Inferior parietal cortex (tissue), 1 donor: Measurements from ENCODE around the gene GLUL.

Experiments used
- DNase-seq: peaks from one replicate; pipeline ENCODE4 v3.0.0-alpha.2; 2016; ENCODE audit errors: extremely low spot score

GLUL gene

DNA sequence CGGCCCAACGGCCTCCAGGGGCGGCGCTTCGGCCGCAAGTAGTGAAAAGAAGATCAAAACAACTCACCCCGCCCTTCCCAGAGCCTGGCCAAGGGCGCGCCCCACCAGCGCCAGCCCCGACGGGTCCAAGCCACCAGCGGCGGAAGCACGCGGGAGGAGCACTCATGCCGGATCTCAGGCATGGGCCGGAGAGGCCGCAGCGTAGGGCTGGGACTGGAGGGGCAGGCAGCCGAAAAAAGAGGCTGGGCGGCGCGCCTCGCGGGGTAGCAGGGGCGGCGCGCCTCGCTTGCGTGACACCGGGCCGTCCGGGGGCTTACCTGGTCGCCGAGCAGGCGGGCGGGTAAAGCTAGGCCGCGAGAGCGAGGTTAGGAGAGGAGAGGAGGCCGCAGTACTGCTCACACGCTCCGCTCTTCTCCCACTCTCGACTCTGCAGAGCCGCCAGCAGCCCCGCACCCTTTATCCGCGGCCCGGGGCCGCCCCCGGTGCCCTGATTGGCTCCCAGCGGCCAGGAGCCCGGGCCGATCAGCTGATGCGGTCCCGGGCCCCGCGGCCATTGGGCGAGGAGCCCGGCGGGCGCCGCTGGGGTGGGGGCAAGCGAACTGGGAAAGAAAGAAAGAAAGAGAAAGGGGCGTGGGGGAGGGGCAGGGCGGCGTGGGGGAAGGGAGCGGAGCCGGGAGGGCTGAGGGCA lies at the start of gene GLUL:
TSS of gene GLUL (minus strand) at position 429 of the 688 bp plus-strand sequence. CDS start 3,053 bp downstream, outside the sequence.
- DNase-seq = peak; percentile 88

DNA sequence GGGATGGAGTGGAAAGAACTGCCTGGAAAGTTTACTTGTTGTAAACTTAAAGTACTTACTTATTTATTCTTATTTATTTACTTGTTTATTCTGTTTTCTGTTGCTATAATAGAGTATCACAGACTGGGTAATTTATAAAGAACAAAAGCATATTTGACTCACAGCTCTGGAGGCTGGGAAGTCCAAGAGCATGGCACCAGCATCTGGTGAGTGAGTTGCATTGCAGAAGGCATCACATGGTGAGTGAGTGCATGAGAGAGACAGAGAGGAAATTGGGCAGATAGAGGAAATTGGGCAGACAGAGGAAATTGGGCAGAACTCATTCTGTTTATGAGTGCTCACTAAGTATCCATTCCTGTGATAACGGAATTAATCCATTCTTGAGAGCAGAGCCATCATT lies 46.7 kb upstream of the GLUL start:
- DNase-seq = no peak

DNA sequence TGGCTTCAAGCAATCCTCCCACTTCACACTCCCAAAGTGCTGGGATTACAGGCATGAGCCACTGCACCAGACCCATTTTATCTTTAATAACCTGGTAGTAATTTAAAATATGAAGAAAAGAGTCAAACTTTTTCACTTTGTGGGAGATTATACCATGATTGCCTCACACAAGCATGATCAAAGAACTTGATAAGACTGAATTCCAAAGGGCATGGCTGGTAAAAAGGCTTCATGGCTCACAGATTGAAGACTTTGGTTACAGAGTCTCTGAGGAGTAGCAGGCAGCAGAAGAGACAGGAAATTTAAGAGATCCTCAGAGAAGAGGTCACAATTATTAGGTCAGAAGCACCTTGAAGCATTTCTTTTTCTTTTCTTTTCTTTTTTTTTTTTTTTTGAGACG lies 42.0 kb upstream of the GLUL start:
- no peak for DNase-seq

DNA sequence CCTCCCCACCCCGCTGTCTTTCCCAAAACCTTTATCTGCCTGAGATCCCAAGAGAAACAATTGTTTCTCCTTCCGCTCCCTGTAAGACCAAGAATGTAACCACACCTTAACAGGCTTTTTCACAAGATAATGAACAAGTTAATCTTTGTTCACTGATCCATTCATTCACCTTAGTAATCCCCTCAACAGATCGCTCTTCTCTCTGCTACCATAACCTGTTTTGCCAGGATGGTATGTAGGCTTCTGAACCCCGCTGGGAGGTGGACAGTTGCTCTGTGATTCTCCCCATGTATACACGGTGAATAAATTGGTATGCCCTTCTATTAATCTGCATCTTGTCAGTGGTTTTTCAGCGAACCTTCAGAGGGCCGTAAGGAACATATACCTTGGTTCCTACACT lies 39.7 kb upstream of the GLUL start:
- DNase-seq = no peak

DNA sequence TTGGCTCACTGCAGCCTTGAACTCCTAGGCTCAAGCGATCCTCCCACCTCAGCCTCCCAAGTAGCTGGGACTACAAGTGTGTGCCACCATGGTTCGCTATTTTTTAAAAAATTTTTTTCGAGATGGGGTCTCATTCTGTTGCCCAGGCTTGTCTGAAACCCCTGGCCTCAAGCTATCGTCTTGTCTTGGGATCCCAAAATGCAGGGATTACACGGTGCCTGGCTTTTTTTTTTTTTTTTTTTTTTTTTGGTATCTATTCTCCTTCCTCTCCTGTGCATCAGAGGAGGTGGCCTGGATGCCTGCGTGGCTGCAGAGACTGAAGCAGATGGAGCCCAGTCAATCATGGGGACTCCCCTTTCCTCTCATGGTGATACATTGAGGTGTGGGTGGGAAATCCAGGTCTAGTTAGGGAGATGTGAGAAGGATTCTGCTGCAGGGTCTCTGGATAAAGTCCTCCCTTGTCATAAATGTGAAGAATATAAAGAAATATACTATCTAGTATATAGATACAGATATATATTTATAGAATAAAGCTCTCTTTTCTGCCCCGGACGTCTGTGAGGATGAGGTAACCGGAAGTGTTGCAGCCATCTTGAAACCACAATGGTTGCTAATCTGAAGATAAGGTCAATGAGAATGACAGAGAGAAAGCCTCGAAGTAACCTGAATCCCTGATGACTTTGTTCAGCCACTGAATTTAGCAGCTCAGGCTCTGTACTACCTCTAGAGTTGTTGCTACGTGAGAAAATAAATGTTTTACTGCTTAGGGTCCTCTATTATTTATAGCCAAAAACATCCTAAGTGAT lies 38.9 kb upstream of the GLUL start:
- DNase-seq = no peak

DNA sequence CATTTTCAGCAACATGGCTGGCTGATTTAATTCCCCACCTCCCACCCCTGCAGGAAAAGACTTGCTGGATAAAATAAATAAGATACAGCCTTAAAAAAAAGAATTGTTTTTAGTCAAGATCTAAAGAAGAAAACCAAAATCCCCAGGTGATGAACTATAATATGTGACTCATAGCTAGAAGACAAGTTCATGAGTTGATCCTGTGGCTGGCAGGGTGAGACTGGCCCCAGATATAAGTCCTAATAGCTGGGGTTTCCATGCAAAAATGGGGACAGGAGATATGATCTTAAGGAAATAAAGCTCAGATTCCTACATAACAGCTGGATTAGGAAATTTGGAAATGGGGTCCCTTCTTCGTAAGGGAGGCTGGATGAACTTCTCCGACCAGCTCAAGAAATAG lies 36.5 kb upstream of the GLUL start:
- DNase-seq = no peak

DNA sequence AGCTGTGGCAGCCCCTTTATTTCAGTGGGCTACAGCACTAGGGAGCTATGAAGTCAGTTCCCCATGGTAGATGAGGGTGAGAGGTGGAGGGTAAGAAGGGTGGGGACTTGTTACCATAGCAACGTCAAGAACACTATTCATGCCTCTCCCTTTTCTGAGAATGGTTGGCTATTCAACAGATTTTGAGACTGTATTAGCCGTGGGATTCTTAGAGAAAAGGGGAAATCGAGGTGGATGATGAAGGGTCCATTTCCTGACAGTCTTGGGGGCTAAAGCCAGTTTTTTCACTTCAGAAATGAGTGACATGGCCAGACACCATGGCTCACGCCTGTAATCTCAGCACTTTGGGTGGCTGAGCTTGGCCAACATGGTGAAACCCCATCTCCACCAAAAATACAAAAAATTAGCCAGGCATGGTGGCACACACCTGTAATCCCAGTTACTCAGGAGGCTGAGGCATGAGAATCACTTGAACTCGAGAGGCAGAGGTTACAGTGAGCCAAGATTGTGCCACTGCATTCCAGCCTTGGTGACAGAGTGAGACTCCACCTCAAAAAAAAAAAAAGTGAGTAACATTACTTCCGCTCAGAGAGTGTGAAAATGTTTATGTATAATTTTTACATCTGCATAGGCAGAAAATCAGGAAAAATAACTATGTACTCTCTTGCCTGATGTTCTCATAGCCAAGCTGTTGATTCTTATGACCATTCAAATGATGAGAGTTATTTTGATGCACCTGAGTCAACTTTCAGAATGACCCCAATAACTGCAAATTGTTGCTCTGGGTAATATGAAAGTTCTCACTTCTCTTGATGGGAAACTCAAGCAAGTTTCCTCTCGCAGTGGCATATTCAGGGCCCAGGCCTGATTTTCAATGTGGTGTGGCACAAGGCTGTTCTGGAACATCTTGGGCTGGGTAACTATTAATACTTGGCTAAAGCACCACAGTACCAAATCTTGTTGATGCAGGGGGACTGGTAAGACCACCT lies 35.1 kb upstream of the GLUL start:
- no peak for DNase-seq

DNA sequence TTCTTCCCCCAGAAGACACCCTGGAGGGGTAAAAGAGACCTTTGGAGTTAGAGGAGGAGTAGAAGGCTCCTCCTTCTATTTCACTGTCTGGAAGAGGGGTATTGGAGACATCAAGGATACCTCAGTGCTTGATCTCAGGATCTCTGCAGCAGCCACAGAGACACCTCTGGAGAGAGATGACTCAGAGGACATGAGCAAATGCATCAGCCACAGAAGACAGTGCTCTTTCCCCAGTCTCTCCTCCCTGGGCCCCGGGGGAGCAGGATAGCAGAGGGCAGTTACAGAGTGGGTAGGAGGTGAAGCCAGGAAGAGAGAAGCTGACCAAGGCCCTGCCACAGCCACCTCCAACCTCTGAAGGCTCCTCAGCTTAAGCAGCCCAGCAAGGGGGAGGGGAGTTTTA lies 24.2 kb upstream of the GLUL start:
- no peak for DNase-seq

DNA sequence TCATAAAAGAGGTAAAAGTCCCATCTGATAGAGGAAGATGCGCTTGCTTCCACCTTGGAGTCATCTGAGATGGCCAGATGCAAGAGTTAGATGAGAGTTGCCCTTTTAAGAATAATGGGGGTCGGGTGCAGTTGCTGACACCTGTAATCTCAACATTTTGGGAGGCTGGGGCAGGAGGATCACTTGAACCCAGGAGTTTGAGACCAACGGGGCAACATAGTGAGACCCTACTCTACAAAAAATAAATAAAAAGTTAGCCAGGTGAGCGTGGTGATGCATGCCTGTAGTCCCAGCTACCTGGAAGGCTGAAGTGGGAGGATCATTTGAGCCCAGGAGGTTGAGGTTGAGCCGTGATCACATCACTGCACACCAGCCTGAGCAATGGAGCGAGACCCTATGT lies 22.4 kb upstream of the GLUL start:
- DNase-seq = no peak

DNA sequence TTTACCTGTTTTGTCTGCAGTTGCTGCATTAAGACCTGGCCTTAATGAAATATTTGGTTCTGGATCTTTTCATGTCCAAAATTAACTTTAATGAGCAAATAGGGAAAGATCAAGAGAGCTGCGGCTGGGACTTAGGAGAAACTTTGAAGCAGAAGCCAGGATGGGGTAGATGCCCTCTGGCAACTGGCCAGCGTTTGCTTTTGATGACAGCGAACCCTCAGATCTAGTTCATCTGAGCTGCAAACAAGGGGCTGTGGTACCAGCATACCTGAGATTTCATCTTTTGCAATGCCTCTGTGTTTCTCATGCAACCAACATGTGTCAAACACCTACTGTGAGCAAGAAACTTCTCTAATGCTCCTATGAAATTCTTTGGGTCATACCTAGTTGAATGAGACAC lies 21.9 kb upstream of the GLUL start:
- DNase-seq = no peak

DNA sequence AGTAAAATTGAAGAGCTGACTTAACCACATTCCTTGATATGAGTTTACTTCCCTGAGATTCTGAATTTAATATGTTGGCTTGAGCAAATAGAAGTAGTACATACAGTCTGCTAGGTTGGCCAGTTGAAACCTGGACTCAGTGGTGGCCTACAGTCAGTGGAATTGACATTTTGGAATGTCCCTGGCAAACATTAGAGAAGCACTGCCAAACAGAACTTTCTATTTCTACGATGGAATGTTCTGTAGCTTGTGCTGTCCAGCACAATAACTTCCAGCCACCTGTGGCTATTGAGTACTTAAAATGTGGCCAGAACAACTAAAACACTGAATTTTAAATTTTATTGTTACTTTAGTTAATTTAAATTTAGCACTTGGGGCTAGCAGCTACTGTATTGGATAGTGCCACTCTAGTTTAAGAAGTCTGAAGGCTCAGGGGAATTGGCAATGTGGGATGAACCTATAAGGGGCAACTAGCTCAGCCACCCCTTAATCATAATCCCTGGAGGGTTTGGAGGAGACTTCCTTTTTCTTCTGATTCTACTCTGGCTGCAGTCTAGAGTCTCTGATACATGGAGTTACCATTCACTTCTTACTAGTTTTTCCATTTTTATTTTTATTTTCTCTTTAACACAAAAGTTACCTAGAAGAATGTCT lies 19.2 kb upstream of the GLUL start:
- DNase-seq = no peak

DNA sequence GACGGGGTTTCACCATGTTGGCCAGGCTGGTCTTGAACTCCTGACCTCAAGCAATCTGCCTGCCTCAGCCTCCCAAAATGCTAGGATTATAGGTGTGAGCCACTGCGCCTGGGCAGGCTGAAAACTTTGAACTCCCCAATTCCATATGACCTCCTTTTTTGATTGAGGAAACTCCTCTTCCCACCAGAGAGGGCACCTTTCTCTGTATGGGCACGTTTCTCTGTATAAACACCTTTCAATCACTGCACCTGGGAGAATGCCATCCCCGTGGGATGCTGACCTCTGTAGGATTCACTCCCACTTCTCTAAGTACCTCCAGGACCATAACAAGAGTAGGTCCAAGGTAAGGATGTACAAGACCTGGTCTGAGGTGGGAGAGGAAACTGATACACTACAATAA lies 18.5 kb upstream of the GLUL start:
- no peak for DNase-seq

DNA sequence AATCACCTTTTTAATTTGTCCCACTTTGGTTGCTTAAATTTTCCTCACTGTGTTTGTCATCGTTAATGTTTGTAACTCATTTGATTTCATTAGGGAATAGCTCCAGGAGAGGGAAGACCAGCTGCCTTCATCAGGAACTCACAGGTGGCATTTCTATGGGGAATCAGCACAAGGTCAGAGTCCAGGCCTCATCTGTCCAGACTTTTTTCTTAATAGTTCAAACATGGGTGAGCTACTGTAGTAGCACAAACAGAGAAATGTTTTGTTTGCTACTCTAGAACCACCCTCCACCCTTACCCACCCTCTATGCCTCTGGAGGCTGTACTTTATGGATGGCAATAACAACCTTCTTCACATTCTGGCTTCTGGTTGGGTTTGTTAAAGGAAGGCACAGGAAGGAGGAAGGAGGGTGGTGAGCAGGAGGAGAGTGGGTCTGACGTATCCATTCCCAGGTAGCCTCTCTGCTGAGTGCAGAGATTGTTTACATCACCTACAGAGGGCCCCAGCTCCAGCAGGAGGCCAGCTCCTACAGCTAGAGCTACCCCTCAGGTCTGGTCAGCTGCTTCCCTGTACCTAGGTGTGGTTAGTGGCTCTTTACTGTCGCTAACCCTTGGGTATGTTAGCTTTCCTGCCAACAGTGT lies 17.0 kb upstream of the GLUL start:
- no peak for DNase-seq

DNA sequence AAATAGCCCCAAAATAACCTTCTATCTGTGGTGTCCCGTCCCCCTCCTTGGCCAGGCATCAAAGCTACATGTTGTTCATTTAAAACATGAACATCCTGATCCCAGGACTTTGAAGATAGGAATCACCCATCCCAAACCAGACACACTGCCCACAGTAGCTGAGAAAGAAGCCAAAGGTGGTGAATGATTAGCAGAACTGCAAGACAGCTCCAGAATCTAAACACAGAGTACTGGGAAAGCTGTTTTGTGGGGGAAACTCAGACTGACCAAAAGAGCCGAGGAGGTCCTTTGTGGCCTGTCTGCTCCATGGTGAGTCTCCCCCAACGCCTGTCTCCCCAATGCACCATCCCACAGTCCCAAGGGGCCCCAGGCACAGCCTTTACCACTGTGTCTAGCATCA lies 16.1 kb upstream of the GLUL start:
- no peak for DNase-seq

DNA sequence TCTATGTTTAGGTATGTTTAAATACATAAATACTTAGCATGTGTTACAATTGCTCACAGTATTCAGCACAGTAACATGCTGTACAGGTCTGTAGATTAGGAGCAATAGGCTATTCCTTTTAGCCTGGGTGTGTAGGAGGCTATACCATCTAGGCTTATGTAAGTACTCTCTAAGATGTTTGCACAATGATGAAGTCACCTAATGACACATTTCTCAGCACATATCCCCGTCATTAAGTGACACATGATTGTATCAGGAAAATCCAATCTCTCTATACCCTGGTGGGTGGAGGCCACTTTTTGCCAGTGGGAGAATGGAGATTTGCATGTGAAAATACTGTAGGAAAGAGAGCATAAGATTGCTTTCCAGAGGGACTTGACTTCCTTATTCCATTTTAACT lies 14.4 kb upstream of the GLUL start:
- DNase-seq = no peak

DNA sequence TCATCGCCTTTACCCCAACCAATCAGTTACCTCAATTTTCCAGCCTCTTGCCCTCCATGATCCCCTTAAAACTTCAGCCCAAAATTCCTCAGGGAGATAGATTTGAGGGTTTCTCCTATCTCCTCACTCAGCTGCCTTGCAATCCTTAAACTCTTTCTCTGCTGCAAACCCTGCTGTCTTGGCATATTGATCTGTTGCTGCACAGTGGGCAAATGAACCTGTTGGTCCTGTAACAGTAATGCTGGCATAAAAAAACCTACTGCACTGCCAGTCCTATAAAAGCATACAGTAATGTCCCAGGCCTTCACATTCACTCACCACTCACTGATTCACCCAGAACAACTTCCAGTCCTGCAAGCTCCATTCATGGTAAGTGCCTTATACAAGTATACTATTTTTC lies 14.0 kb upstream of the GLUL start:
- DNase-seq = no peak

DNA sequence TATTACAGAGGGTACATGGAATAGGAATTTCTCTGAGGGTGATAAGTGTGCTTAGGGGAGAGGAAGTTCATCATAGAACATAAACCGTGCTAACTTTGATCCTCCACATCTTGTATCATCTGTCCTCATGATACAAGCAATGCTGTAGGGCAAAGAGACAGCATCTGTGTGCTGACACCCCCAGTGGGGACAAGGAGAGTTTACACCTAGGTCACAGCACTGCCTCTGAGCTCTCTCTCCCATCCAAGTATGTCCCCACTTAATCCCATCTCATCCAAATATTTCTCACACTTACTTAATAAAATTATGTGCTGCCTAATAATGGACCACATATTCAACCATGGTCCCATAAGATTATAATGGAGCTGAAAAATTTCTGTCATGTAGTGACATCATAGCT lies 13.2 kb upstream of the GLUL start:
- DNase-seq = no peak

DNA sequence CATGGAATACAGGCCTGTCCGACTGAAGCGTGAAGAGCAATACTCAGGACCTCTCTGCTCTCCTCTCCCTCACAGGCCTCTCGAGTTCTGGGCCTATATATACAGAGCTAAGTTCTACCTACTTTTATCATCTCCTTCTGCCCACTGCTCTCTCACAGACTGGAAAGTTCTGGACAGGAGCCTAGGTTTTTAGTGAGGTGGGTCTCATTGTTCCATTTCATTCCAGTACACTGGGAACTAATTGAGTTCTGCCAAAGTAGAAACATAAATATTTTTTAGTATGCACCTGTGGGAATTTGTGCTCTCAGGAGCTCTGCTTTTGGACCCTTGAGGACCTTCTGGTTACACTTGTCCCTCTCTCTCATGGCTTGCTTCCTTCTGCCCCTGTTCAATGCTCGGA lies 9.0 kb upstream of the GLUL start, which contains the start of gene TEDDM1:
TSS of gene TEDDM1 (minus strand) at position 101 of the 400 bp plus-strand sequence. CDS start 182 bp downstream, outside the sequence.
- no peak for DNase-seq

DNA sequence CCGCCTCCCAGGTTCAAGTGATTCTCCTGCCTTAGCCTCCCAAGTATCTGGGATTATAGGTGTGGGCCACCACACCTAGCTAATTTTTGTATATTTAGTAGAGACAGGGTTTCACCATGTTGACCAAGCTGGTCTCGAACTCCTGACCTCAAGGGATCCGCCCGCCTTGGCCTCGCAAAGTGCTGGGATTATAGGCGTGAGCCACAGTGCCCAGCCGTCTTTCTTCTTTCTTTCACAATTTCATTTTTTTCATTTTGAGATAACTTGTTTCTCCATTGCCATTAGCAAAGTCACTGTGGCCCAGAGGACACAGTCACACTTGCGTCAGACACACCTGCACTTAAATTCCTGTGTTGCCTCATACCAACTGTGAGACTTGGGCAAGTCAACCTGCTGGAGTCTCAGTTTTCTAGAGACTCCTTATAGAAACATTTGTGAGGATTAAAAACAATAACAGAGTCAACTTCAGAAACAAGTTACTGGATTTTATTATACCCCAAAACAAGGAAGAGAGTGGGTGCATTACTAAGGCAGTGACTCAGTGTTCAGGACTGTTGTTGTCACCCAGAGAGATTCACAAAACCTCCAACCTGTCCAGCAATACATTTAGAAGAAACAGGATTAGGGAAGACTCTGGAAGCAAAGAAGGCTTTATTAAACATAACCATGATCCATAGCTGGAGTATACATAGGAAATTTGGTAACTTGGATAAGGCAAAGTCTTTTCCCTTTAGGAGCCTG lies 6.2 kb upstream of the GLUL start:
- no peak for DNase-seq

DNA sequence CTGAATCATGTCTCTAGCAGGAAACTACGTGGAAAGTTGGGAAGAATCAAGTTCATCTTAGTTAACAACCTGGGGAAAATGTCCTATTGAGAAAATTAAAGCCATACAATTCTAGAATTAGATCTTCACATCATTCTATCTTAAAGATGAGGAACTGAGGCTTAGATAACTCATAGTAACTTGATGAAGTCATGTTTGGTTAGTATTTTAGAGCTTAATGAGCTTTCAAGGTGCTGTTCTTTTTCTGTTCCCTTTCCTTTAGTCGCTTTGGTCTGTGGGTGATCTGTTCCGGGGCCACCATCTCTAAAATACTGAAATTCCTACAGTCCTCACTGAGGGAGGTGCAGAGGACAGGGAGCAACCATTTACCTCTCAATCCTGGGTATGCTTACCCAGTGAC lies 4.3 kb upstream of the GLUL start:
- DNase-seq = no peak
